H1 (cell line): Measurements from ENCODE around the gene TMEM125.

Source experiments
- CEBPB ChIP-seq: IDR thresholded peaks from 2 replicates; pipeline ENCODE4 v1.6.1; 2012; ENCODE audit warnings: low read depth, low read length
- CTCF ChIP-seq, 3 experiments: IDR thresholded peaks; 1 replicate in 2 of 3; 2 replicates in 1 of 3; pipeline versions ENCODE4 v1.5.1 to v1.6.1; 2011; ENCODE audit warnings: low read length in 3 of 3, mild to moderate bottlenecking in 3 of 3, inconsistent platforms in 2 of 3, low read depth in 1 of 3, moderate library complexity in 1 of 3; ENCODE audit not compliant: insufficient read depth in 1 of 3; ENCODE audit errors: control extremely low read depth in 1 of 3
- RAD21 ChIP-seq, 2 experiments: IDR thresholded peaks in 1 of 2; conservative IDR thresholded peaks in 1 of 2; 2 replicates each; pipeline ENCODE4 v1.6.1; 2011; ENCODE audit warnings: low read depth in 2 of 2, low read length in 2 of 2, improper control_type of control experiment in 1 of 2, inconsistent platforms in 1 of 2, mild to moderate bottlenecking in 1 of 2, moderate library complexity in 1 of 2

DNA sequence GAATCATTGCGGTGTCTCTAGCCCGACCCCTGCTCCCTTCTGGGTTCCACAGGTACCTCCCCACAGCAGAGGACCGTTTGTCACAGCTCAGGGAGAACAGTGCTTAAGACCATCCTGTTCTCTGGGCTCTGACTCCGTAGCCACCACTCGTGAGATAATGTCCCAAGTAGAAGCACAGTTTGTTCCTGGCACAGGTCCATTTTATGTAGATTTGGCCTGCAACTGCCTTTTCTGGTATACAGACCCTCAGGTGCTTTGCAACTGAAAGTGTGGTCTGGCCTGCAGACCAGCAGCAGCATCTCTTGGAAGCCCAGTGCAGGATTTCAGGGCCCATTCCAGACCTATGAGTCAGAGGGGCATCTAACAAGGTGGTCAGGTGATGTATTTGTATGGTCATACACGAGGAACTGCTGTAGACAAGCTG is 28.4 kb upstream of the TMEM125 start:
- TF ChIP-seq CEBPB (no peak), RAD21 (IDR thresholded peaks at IDR 0.05 in 1 of 2, conservative IDR thresholded peaks at IDR 0.05 in 1 of 2; ENCODE audit: low read depth in 2 of 2, low read length in 2 of 2) (no peak), CTCF (IDR thresholded peaks at IDR 0.05; ENCODE audit: control extremely low read depth in 1 of 3, insufficient read depth in 1 of 3, low read depth in 1 of 3, low read length in 3 of 3) (no peak)
